ENCODE results near the gene HLA-A. TPM values are rescaled to one million over a fixed set of nuclear protein-coding genes. Genes with fewer than 3 reads are reported as not detected.

HLA-A gene
- total and polyA plus RNA-seq, 9 of the 15 experiments (the other 6 are each of a cell fraction or from before 2014, with no cell fraction given) = 0.46 to 3.3 TPM; not detected in 7

DNA sequence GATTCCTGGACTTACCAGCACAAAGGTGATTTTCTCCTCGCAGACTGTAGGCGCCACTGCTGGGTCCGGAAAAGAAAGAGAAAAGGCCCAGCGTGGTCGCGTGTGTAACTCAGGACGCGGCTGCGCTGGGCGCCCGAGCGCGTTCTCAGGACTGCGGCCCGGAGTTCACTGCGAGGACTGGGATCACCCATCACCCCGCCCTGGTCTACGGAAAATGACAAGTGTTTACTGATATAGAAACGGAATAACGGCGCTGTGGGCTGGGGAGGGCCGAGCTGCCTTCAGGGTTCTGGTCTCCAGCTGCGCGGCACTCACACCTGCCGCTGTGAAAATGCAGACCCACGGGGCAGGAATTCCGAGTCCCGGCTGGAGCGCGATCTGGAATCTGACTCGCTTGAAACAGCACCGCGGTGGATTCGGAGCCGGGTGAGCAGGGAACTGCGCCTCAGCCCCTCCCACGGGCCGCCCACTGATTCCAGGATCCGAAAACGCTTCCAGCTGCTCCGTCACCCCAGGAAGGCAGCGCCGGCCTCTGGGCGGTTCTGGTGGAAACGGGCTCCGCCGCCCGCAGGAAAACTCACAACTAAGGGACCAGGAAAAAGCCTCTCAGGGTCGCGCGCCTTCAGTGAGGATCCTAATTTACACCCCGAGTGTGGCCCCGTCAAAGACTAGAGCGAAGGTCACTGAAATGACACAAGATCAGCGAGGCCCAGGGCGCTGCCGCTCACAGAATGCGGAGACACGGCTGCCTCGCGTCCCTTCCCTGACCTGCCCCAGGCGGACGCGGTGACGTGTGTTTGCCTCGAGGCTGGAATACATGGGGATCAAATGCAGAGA, 34.5 kb downstream of the HLA-A start (continued):
- TF ChIP-seq ZFP30 (CRISPR knock-in tag; IDR thresholded peaks at IDR 0.05; ENCODE audit: borderline replicate concordance) (no peak), L3MBTL2 (IDR thresholded peaks at IDR 0.05) (peak; percentile 92), SIN3A (IDR thresholded peaks at IDR 0.05; ENCODE audit: borderline replicate concordance in 2 of 2, control insufficient read depth in 1 of 2, low read depth in 2 of 2, low read length in 2 of 2) (0 out of 4 replicates have a peak, but pooled peaks of 1 of the 2 experiments have one; percentile 25), ZNF175 (CRISPR knock-in tag; IDR thresholded peaks at IDR 0.05; ENCODE audit: low read depth) (peak; percentile 57; the same call in 1 of the 2 replicates), TRIM24 (IDR thresholded peaks at IDR 0.05) (0 out of 4 replicates have a peak, but pooled peaks of 1 of the 2 experiments have one; percentile 21), FOXA1 (IDR thresholded peaks at IDR 0.05; ENCODE audit: borderline replicate concordance) (no peak), ZNF121 (CRISPR knock-in tag; conservative IDR thresholded peaks at IDR 0.05) (peak; percentile 63), RNF2 (IDR thresholded peaks at IDR 0.05) (peak; percentile 59), ETV5 (CRISPR knock-in tag; IDR thresholded peaks at IDR 0.05; ENCODE audit: low read depth) (peak; percentile 80), ZNF232 (CRISPR knock-in tag; IDR thresholded peaks at IDR 0.05) (0 out of 2 replicates have a peak, but pooled peaks have one; percentile 50), GATAD2A (IDR thresholded peaks at IDR 0.05) (0 out of 2 replicates have a peak, but pooled peaks have one; percentile 60), ZNF316 (IDR thresholded peaks at IDR 0.05) (no peak), BRD4 (IDR thresholded peaks at IDR 0.05) (no peak)
- TF ChIP-seq, protein P1, sequence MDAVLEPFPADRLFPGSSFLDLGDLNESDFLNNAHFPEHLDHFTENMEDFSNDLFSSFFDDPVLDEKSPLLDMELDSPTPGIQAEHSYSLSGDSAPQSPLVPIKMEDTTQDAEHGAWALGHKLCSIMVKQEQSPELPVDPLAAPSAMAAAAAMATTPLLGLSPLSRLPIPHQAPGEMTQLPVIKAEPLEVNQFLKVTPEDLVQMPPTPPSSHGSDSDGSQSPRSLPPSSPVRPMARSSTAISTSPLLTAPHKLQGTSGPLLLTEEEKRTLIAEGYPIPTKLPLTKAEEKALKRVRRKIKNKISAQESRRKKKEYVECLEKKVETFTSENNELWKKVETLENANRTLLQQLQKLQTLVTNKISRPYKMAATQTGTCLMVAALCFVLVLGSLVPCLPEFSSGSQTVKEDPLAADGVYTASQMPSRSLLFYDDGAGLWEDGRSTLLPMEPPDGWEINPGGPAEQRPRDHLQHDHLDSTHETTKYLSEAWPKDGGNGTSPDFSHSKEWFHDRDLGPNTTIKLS (IDR thresholded peaks at IDR 0.05; ENCODE audit: borderline replicate concordance, low read depth) = peak; percentile 19; the same call in 1 of the 2 replicates
- TF ChIP-seq, protein P2, sequence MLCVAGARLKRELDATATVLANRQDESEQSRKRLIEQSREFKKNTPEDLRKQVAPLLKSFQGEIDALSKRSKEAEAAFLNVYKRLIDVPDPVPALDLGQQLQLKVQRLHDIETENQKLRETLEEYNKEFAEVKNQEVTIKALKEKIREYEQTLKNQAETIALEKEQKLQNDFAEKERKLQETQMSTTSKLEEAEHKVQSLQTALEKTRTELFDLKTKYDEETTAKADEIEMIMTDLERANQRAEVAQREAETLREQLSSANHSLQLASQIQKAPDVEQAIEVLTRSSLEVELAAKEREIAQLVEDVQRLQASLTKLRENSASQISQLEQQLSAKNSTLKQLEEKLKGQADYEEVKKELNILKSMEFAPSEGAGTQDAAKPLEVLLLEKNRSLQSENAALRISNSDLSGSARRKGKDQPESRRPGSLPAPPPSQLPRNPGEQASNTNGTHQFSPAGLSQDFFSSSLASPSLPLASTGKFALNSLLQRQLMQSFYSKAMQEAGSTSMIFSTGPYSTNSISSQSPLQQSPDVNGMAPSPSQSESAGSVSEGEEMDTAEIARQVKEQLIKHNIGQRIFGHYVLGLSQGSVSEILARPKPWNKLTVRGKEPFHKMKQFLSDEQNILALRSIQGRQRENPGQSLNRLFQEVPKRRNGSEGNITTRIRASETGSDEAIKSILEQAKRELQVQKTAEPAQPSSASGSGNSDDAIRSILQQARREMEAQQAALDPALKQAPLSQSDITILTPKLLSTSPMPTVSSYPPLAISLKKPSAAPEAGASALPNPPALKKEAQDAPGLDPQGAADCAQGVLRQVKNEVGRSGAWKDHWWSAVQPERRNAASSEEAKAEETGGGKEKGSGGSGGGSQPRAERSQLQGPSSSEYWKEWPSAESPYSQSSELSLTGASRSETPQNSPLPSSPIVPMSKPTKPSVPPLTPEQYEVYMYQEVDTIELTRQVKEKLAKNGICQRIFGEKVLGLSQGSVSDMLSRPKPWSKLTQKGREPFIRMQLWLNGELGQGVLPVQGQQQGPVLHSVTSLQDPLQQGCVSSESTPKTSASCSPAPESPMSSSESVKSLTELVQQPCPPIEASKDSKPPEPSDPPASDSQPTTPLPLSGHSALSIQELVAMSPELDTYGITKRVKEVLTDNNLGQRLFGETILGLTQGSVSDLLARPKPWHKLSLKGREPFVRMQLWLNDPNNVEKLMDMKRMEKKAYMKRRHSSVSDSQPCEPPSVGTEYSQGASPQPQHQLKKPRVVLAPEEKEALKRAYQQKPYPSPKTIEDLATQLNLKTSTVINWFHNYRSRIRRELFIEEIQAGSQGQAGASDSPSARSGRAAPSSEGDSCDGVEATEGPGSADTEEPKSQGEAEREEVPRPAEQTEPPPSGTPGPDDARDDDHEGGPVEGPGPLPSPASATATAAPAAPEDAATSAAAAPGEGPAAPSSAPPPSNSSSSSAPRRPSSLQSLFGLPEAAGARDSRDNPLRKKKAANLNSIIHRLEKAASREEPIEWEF (CRISPR knock-in tag; IDR thresholded peaks at IDR 0.05) = no peak
- TF ChIP-seq, protein P3, sequence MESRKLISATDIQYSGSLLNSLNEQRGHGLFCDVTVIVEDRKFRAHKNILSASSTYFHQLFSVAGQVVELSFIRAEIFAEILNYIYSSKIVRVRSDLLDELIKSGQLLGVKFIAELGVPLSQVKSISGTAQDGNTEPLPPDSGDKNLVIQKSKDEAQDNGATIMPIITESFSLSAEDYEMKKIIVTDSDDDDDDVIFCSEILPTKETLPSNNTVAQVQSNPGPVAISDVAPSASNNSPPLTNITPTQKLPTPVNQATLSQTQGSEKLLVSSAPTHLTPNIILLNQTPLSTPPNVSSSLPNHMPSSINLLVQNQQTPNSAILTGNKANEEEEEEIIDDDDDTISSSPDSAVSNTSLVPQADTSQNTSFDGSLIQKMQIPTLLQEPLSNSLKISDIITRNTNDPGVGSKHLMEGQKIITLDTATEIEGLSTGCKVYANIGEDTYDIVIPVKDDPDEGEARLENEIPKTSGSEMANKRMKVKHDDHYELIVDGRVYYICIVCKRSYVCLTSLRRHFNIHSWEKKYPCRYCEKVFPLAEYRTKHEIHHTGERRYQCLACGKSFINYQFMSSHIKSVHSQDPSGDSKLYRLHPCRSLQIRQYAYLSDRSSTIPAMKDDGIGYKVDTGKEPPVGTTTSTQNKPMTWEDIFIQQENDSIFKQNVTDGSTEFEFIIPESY (CRISPR knock-in tag; IDR thresholded peaks at IDR 0.05) = 0 out of 2 replicates have a peak, but pooled peaks have one; percentile 17
- TF ChIP-seq, protein P4, sequence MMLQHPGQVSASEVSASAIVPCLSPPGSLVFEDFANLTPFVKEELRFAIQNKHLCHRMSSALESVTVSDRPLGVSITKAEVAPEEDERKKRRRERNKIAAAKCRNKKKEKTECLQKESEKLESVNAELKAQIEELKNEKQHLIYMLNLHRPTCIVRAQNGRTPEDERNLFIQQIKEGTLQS (IDR thresholded peaks at IDR 0.05) = peak; percentile 49
- TF ChIP-seq, protein P4 (CRISPR knock-in tag; conservative IDR thresholded peaks at IDR 0.05) = no peak
